ENCODE results near the gene ZNF511. TPM values are rescaled to one million over a fixed set of nuclear protein-coding genes. Genes with fewer than 3 reads are reported as not detected.
A peak's percentile ranks its signal among the peaks of the same experiment; 100 is the strongest.

Gene ZNF511
- total RNA-seq, 1 donor from 2014 or later, result 30.3 TPM

GRCh38 chr10:133311570-133311969 lies 2.9 kb downstream of the ZNF511 start:
- no peak overlapping the region for H3K4me3 ChIP-seq (ENCODE audit: low read length in 3 of 3)
- no peak overlapping the region for H3K9ac ChIP-seq (ENCODE audit: low read depth in 1 of 3, low read length in 3 of 3)
- peaks cover 19 to 27% (median 27%) of the 10 kb centered on the region in 3 donors for H3K36me3 ChIP-seq (ENCODE audit: control insufficient read depth in 3 of 3, insufficient read depth in 3 of 3, low read length in 3 of 3)
- no peak overlapping the region for H3K27ac ChIP-seq (ENCODE audit: low read depth, low read length)
- no peaks in the 10 kb centered on the region for H3K27me3 ChIP-seq (ENCODE audit: control insufficient read depth in 3 of 3, insufficient read depth in 3 of 3, low read length in 3 of 3)
- peaks cover 17 to 29% (median 19%) of the 10 kb centered on the region in 3 donors for H3K4me1 ChIP-seq (ENCODE audit: control insufficient read depth in 3 of 3, insufficient read depth in 3 of 3, low read length in 3 of 3)
- no peaks in the 10 kb centered on the region for H3K9me3 ChIP-seq (ENCODE audit: control insufficient read depth in 3 of 3, low read length in 3 of 3)

GRCh38 chr10:133312016-133312768 lies 3.5 kb downstream of the ZNF511 start:
- no peaks in the 10 kb centered on the region for H3K27me3 ChIP-seq (ENCODE audit: control insufficient read depth in 3 of 3, insufficient read depth in 3 of 3, low read length in 3 of 3)
- peaks cover 17 to 27% (median 25%) of the 10 kb centered on the region in 3 donors for H3K36me3 ChIP-seq (ENCODE audit: control insufficient read depth in 3 of 3, insufficient read depth in 3 of 3, low read length in 3 of 3)
- H3K9ac ChIP-seq (ENCODE audit: low read depth in 1 of 3, low read length in 3 of 3), result no peak overlapping the region
- no peaks in the 10 kb centered on the region for H3K9me3 ChIP-seq (ENCODE audit: control insufficient read depth in 3 of 3, low read length in 3 of 3)
- peaks cover 12 to 23% (median 14%) of the 10 kb centered on the region in 3 donors for H3K4me1 ChIP-seq (ENCODE audit: control insufficient read depth in 3 of 3, insufficient read depth in 3 of 3, low read length in 3 of 3)
- no peak overlapping the region for H3K4me3 ChIP-seq (ENCODE audit: low read length in 3 of 3)
- no peak overlapping the region for H3K27ac ChIP-seq (ENCODE audit: low read depth, low read length)

- Histone ChIP-seq H3K27me3 (ENCODE audit: control insufficient read depth in 3 of 3, insufficient read depth in 3 of 3, low read length in 3 of 3) (no peaks in the 10 kb centered on the region), H3K4me3 (ENCODE audit: low read length in 3 of 3) (no peak overlapping the region), H3K36me3 (ENCODE audit: control insufficient read depth in 3 of 3, insufficient read depth in 3 of 3, low read length in 3 of 3) (peaks cover 17 to 27% (median 25%) of the 10 kb centered on the region in 3 donors), H3K9me3 (ENCODE audit: control insufficient read depth in 3 of 3, low read length in 3 of 3) (no peaks in the 10 kb centered on the region), H3K9ac (ENCODE audit: low read depth in 1 of 3, low read length in 3 of 3) (no peak overlapping the region), H3K4me1 (ENCODE audit: control insufficient read depth in 3 of 3, insufficient read depth in 3 of 3, low read length in 3 of 3) (peaks cover 6 to 17% (median 8%) of the 10 kb centered on the region in 3 donors), H3K27ac (ENCODE audit: low read depth, low read length) (no peak overlapping the region)
These were observed 4.0 kb downstream of the ZNF511 start for GRCh38 chr10:133312769-133313145.

- Histone ChIP-seq H3K4me3 (ENCODE audit: low read length in 3 of 3) (no peak overlapping the region), H3K27me3 (ENCODE audit: control insufficient read depth in 3 of 3, insufficient read depth in 3 of 3, low read length in 3 of 3) (no peaks in the 10 kb centered on the region), H3K9ac (ENCODE audit: low read depth in 1 of 3, low read length in 3 of 3) (no peak overlapping the region), H3K27ac (ENCODE audit: low read depth, low read length) (no peak overlapping the region), H3K9me3 (ENCODE audit: control insufficient read depth in 3 of 3, low read length in 3 of 3) (no peaks in the 10 kb centered on the region), H3K36me3 (ENCODE audit: control insufficient read depth in 3 of 3, insufficient read depth in 3 of 3, low read length in 3 of 3) (peaks cover 17 to 27% (median 25%) of the 10 kb centered on the region in 3 donors), H3K4me1 (ENCODE audit: control insufficient read depth in 3 of 3, insufficient read depth in 3 of 3, low read length in 3 of 3) (peaks cover 3 to 13% (median 5%) of the 10 kb centered on the region in 3 donors)
These were observed 4.5 kb downstream of the ZNF511 start for GRCh38 chr10:133313192-133313591.

GRCh38 chr10:133314911-133315310 lies 6.2 kb downstream of the ZNF511 start:
- H3K4me1 ChIP-seq (ENCODE audit: control insufficient read depth in 3 of 3, insufficient read depth in 3 of 3, low read length in 3 of 3), result peaks cover 3 to 9% (median 4%) of the 10 kb centered on the region in 3 donors
- H3K9me3 ChIP-seq (ENCODE audit: control insufficient read depth in 3 of 3, low read length in 3 of 3), result no peaks in the 10 kb centered on the region
- peaks cover 14 to 24% (median 21%) of the 10 kb centered on the region in 3 donors for H3K36me3 ChIP-seq (ENCODE audit: control insufficient read depth in 3 of 3, insufficient read depth in 3 of 3, low read length in 3 of 3)
- no peak overlapping the region for H3K27ac ChIP-seq (ENCODE audit: low read depth, low read length)
- H3K27me3 ChIP-seq (ENCODE audit: control insufficient read depth in 3 of 3, insufficient read depth in 3 of 3, low read length in 3 of 3), result peaks cover 13 to 16% (median 13%) of the 10 kb centered on the region in 3 donors
- H3K9ac ChIP-seq (ENCODE audit: low read depth in 1 of 3, low read length in 3 of 3), result no peak overlapping the region
- no peak overlapping the region for H3K4me3 ChIP-seq (ENCODE audit: low read length in 3 of 3)

GRCh38 chr10:133315847-133316246 lies 7.1 kb downstream of the ZNF511 start:
- H3K27me3 ChIP-seq (ENCODE audit: control insufficient read depth in 3 of 3, insufficient read depth in 3 of 3, low read length in 3 of 3), result peaks cover 13 to 21% (median 13%) of the 10 kb centered on the region in 3 donors
- H3K9ac ChIP-seq (ENCODE audit: low read depth in 1 of 3, low read length in 3 of 3), result no peak overlapping the region
- H3K4me3 ChIP-seq (ENCODE audit: low read length in 3 of 3), result no peak overlapping the region
- no peak overlapping the region for H3K27ac ChIP-seq (ENCODE audit: low read depth, low read length)
- peaks cover 3 to 9% (median 4%) of the 10 kb centered on the region in 3 donors for H3K4me1 ChIP-seq (ENCODE audit: control insufficient read depth in 3 of 3, insufficient read depth in 3 of 3, low read length in 3 of 3)
- no peaks in the 10 kb centered on the region for H3K9me3 ChIP-seq (ENCODE audit: control insufficient read depth in 3 of 3, low read length in 3 of 3)
- H3K36me3 ChIP-seq (ENCODE audit: control insufficient read depth in 3 of 3, insufficient read depth in 3 of 3, low read length in 3 of 3), result peaks cover 6 to 15% (median 15%) of the 10 kb centered on the region in 3 donors

- no peaks in the 10 kb centered on the region for H3K9me3 ChIP-seq (ENCODE audit: control insufficient read depth in 3 of 3, low read length in 3 of 3)
- no peak overlapping the region for H3K9ac ChIP-seq (ENCODE audit: low read depth in 1 of 3, low read length in 3 of 3)
- H3K27ac ChIP-seq (ENCODE audit: low read depth, low read length), result no peak overlapping the region
- peaks cover 13 to 23% (median 13%) of the 10 kb centered on the region in 3 donors for H3K27me3 ChIP-seq (ENCODE audit: control insufficient read depth in 3 of 3, insufficient read depth in 3 of 3, low read length in 3 of 3)
- no peak overlapping the region for H3K4me3 ChIP-seq (ENCODE audit: low read length in 3 of 3)
- H3K36me3 ChIP-seq (ENCODE audit: control insufficient read depth in 3 of 3, insufficient read depth in 3 of 3, low read length in 3 of 3), result peaks cover 6 to 15% (median 15%) of the 10 kb centered on the region in 3 donors
- peaks cover 3 to 9% (median 4%) of the 10 kb centered on the region in 3 donors for H3K4me1 ChIP-seq (ENCODE audit: control insufficient read depth in 3 of 3, insufficient read depth in 3 of 3, low read length in 3 of 3)
These were observed 7.6 kb downstream of the ZNF511 start for GRCh38 chr10:133316266-133316665.

GRCh38 chr10:133316732-133317131 lies 8.0 kb downstream of the ZNF511 start:
- Histone ChIP-seq H3K4me3 (ENCODE audit: low read length in 3 of 3) (no peak overlapping the region), H3K4me1 (ENCODE audit: control insufficient read depth in 3 of 3, insufficient read depth in 3 of 3, low read length in 3 of 3) (peaks cover 3 to 9% (median 4%) of the 10 kb centered on the region in 3 donors), H3K9ac (ENCODE audit: low read depth in 1 of 3, low read length in 3 of 3) (no peak overlapping the region), H3K27ac (ENCODE audit: low read depth, low read length) (no peak overlapping the region), H3K36me3 (ENCODE audit: control insufficient read depth in 3 of 3, insufficient read depth in 3 of 3, low read length in 3 of 3) (peaks cover 4 to 12% (median 11%) of the 10 kb centered on the region in 3 donors), H3K9me3 (ENCODE audit: control insufficient read depth in 3 of 3, low read length in 3 of 3) (no peaks in the 10 kb centered on the region), H3K27me3 (ENCODE audit: control insufficient read depth in 3 of 3, insufficient read depth in 3 of 3, low read length in 3 of 3) (peaks cover 13 to 23% (median 13%) of the 10 kb centered on the region in 3 donors)

- Histone ChIP-seq H3K4me1 (ENCODE audit: control insufficient read depth in 3 of 3, insufficient read depth in 3 of 3, low read length in 3 of 3) (peaks cover 3 to 9% (median 4%) of the 10 kb centered on the region in 3 donors), H3K9me3 (ENCODE audit: control insufficient read depth in 3 of 3, low read length in 3 of 3) (no peaks in the 10 kb centered on the region), H3K27ac (ENCODE audit: low read depth, low read length) (no peak overlapping the region), H3K27me3 (ENCODE audit: control insufficient read depth in 3 of 3, insufficient read depth in 3 of 3, low read length in 3 of 3) (peaks cover 13 to 23% (median 15%) of the 10 kb centered on the region in 3 donors), H3K9ac (ENCODE audit: low read depth in 1 of 3, low read length in 3 of 3) (peak overlapping the region in 1 of 3 donors; percentile 33), H3K4me3 (ENCODE audit: low read length in 3 of 3) (peak overlapping the region in 2 of 3 donors; percentile 27 to 35), H3K36me3 (ENCODE audit: control insufficient read depth in 3 of 3, insufficient read depth in 3 of 3, low read length in 3 of 3) (no peaks in the 10 kb centered on the region)
These were observed 9.9 kb downstream of the ZNF511 start for GRCh38 chr10:133318494-133319127.

Measured in skeletal muscle tissue (tissue), 4 donors.